K562 (cell line): ENCODE data around the gene NCF2. TPM values are rescaled to one million over a fixed set of nuclear protein-coding genes. Genes with fewer than 3 reads are reported as not detected.

Source experiments
- ATAC-seq: fragments of 200-7000 bp; cut with Tn5 transposase; 3 replicates; pipeline ENCODE4 v1.9.1; 2020; ENCODE audit warnings: moderate library complexity
- BruUV-seq: library from RNA; stranded (reverse); fragments of 400-500 nt; replicated peaks from 2 replicates; lab custom pipeline; 2021; lab: Mats Ljungman, UMichigan
- CTCF ChIA-PET: fragments of 300-600 bp; formaldehyde crosslinking; extraction: SDS; loops from one replicate; lab custom pipeline; 2021; ENCODE audit warnings: low intra/inter-chr PET ratio; lab: Yijun Ruan, JAX
- POLR2A ChIA-PET: fragments of 300-600, 350-650 bp; sonication (Branson Sonifier 250); formaldehyde crosslinking; extraction: SDS; loops from one replicate; lab custom pipeline; 2021; ENCODE audit warnings: antibody characterized with exemption, inconsistent platforms; lab: Yijun Ruan, JAX
- DNase-seq, 4 experiments: peaks; one replicate each; pipeline versions ENCODE4 v3.0.0 to v3.0.0-alpha.2; 2011 to 2018; ENCODE audit warnings: low spot score in 3 of 4, mixed read lengths in 3 of 4; ENCODE audit errors: extremely low read depth in 1 of 4
- FAIRE-seq: peaks from 2 replicates; lab custom pipeline; 2011; peaks lifted over from hg19 to GRCh38; lab: Jason Lieb, UNC
- H2AFZ ChIP-seq: 2 replicates; pipeline ENCODE4 v1.6.0; 2011; ENCODE audit warnings: low read depth, low read length, control low read depth, inconsistent platforms
- H3K27ac ChIP-seq: fragments of 200-600 bp; 3 replicates; pipeline ENCODE4 v1.8.0; 2011; ENCODE audit warnings: low read depth, mild to moderate bottlenecking, control low read depth, inconsistent platforms, low read length, moderate library complexity, mixed read lengths; ENCODE audit errors: extremely low read depth
- H3K27me3 ChIP-seq, 2 experiments: fragments of 300-600 bp in 1 of 2; 2 replicates in 1 of 2; 3 replicates in 1 of 2; pipeline versions ENCODE4 v1.6.0 to v1.8.0; 2011; ENCODE audit warnings: inconsistent platforms in 2 of 2, low read length in 2 of 2, mild to moderate bottlenecking in 1 of 2, mixed read lengths in 1 of 2, moderate library complexity in 1 of 2; ENCODE audit not compliant: control insufficient read depth in 2 of 2, insufficient read depth in 2 of 2
- H3K36me3 ChIP-seq: fragments of 300-600 bp; 3 replicates; pipeline ENCODE4 v1.8.0; 2011; ENCODE audit warnings: mild to moderate bottlenecking, low read length, inconsistent platforms; ENCODE audit not compliant: control insufficient read depth, insufficient read depth
- H3K4me1 ChIP-seq, 2 experiments: fragments of 200-600 bp in 1 of 2; replicated peaks in 1 of 2; 2 replicates in 1 of 2; 3 replicates in 1 of 2; pipeline versions ENCODE4 v1.5.1 to v1.8.0; 2011; ENCODE audit warnings: inconsistent platforms in 2 of 2, low read length in 2 of 2, mild to moderate bottlenecking in 1 of 2, mixed read lengths in 1 of 2, moderate library complexity in 1 of 2; ENCODE audit not compliant: control insufficient read depth in 2 of 2, insufficient read depth in 2 of 2
- H3K4me2 ChIP-seq: 2 replicates; pipeline ENCODE4 v1.6.1; 2011; ENCODE audit warnings: low read length, control low read depth, inconsistent platforms, mixed read lengths; ENCODE audit not compliant: insufficient read depth
- H3K4me3 ChIP-seq: fragments of 200-600 bp; sonication (generic), shearing (Covaris generic); 2 replicates; pipeline ENCODE4 v1.5.1; 2016; ENCODE audit warnings: control low read depth, inconsistent platforms
- H3K79me2 ChIP-seq: fragments of 200-600 bp; 3 replicates; pipeline ENCODE4 v1.8.0; 2011; ENCODE audit warnings: low read length, inconsistent platforms; ENCODE audit not compliant: control insufficient read depth, insufficient read depth
- H3K9ac ChIP-seq, 2 experiments: 2 replicates each; pipeline versions ENCODE4 v1.6.0 to v1.6.1; 2011; ENCODE audit warnings: low read depth in 2 of 2, low read length in 2 of 2, control low read depth in 1 of 2, inconsistent platforms in 1 of 2, mild to moderate bottlenecking in 1 of 2, mixed read lengths in 1 of 2; ENCODE audit not compliant: insufficient read depth in 1 of 2
- H3K9me1 ChIP-seq: one replicate; pipeline ENCODE4 v1.6.0; 2011; ENCODE audit warnings: inconsistent platforms, mild to moderate bottlenecking, low read length, moderate library complexity; ENCODE audit not compliant: control insufficient read depth, insufficient read depth
- H3K9me3 ChIP-seq: replicated peaks from 2 replicates; pipeline ENCODE4 v1.5.1; 2011; ENCODE audit warnings: low read depth, low read length, inconsistent platforms; ENCODE audit not compliant: control insufficient read depth, insufficient read depth
- H4K20me1 ChIP-seq: replicated peaks from 2 replicates; pipeline ENCODE4 v1.6.1; 2011; ENCODE audit warnings: low read length, inconsistent platforms, mixed read lengths; ENCODE audit not compliant: control insufficient read depth, insufficient read depth
- CBX8 ChIP-seq: fragments of 200-600 bp; sonication (generic); IDR thresholded peaks from 2 replicates; pipeline ENCODE4 v1.6.1; 2012; ENCODE audit warnings: borderline replicate concordance, mixed run types, low read depth, mild to moderate bottlenecking, moderate library complexity, mixed read lengths, low read length, control low read depth, inconsistent platforms; ENCODE audit not compliant: poor library complexity, severe bottlenecking; ENCODE audit errors: extremely low read depth
- CCNT2 ChIP-seq: IDR thresholded peaks from 2 replicates; pipeline ENCODE4 v1.6.1; 2011; ENCODE audit warnings: borderline replicate concordance, low read depth, mild to moderate bottlenecking, moderate library complexity, mixed read lengths, low read length; ENCODE audit not compliant: insufficient read length; ENCODE audit errors: extremely low read depth
- DNMT1 ChIP-seq: fragments of 450-650 bp; IDR thresholded peaks from 2 replicates; pipeline ENCODE4 v1.6.1; 2016; ENCODE audit warnings: antibody characterized with exemption, mild to moderate bottlenecking
- KDM5B ChIP-seq: fragments of 200-600 bp; sonication (generic); IDR thresholded peaks from 2 replicates; pipeline ENCODE4 v1.6.1; 2012; ENCODE audit warnings: low read depth, mild to moderate bottlenecking, moderate library complexity, low read length, control low read depth, inconsistent platforms; ENCODE audit not compliant: insufficient replicate concordance
- MED1 ChIP-seq: sonication (generic); formaldehyde crosslinking; IDR thresholded peaks from 2 replicates; pipeline ENCODE4 v1.8.1; 2023; ENCODE audit warnings: missing genetic modification reagents, borderline replicate concordance
- NBN ChIP-seq: fragments of 450-650 bp; IDR thresholded peaks from 2 replicates; pipeline ENCODE4 v1.6.1; 2016; ENCODE audit warnings: low read depth, mild to moderate bottlenecking
- PHTF2 ChIP-seq: fragments of 250-450 bp; sonication (Bioruptor Pico); IDR thresholded peaks from 2 replicates; pipeline ENCODE4 v1.5.0; 2021; ENCODE audit warnings: mild to moderate bottlenecking
- POLR2G ChIP-seq: fragments of 200-400 bp; formaldehyde crosslinking; IDR thresholded peaks from 2 replicates; pipeline ENCODE4 v1.6.1; 2017; ENCODE audit warnings: low read depth, mild to moderate bottlenecking, antibody characterized with exemption, low read length, moderate library complexity
- RBFOX2 ChIP-seq: fragments of 200-400 bp; formaldehyde crosslinking; IDR thresholded peaks from 2 replicates; pipeline ENCODE4 v1.6.1; 2017; ENCODE audit warnings: low read depth, mild to moderate bottlenecking, low read length, moderate library complexity
- WGBS: fragments of 100-300 bp; shearing (Covaris generic); methylation state at CpG from one replicate; pipeline ENCODE4 v1.1.6; 2016; ENCODE audit warnings: low coverage, mixed read lengths; ENCODE audit not compliant: insufficient coverage; ENCODE audit errors: missing lambda C conversion rate; 5-methylcytosine and 5-hydroxymethylcytosine counted together
- in situ Hi-C: fragments of 300-500 bp; cut with MboI; formaldehyde crosslinking; loops from 4 replicates; pipeline ENCODE4 v1.15.0; 2018; ENCODE audit warnings: inconsistent platforms, mixed read lengths
- intact Hi-C: fragments of 100-400 bp; cut with micrococcal nuclease; formaldehyde crosslinking; loops from 2 replicates; pipeline ENCODE4 v1.14.2; 2022
- polyA plus RNA-seq, 8 experiments: library from polyadenylated mRNA; depleted of rRNA in 4 of 8; stranded (reverse) in 5 of 8; unstranded in 3 of 8; fragments of >200 nt; fragmentation: Nextera tagmentation in 2 of 8; fragmentation: Illumina TruSeq in 1 of 8; extraction: Ambion mirVana in 2 of 8; extraction: Trizol in 1 of 8; gene quantifications; 2 replicates each; pipeline versions ENCODE4 v1.2.1 to v1.2.3, GENCODE V29; 2011 to 2014; ENCODE audit warnings: inconsistent platforms in 1 of 8, missing spikeins in 1 of 8
- total RNA-seq, 7 experiments: library from RNA; depleted of rRNA in 6 of 7; stranded (reverse); fragments of >200 nt in 6 of 7; fragmentation: Illumina TruSeq in 2 of 7; extraction: Trizol in 2 of 7; gene quantifications; 2 replicates each; pipeline versions ENCODE4 v1.2.1 to v1.2.3, GENCODE V29; 2011 to 2021; ENCODE audit warnings: low replicate concordance in 1 of 7
- TF ChIP-seq, protein P1 (sequence below): fragments of 450-650 bp; IDR thresholded peaks from 2 replicates; pipeline ENCODE4 v1.7.1; 2018; ENCODE audit warnings: mild to moderate bottlenecking, low read depth; ENCODE audit not compliant: partially characterized antibody
- TF ChIP-seq, protein P2 (sequence below): fragments of 250-450 bp; sonication (Bioruptor Pico); IDR thresholded peaks from 2 replicates; pipeline ENCODE4 v1.8.0; 2021; ENCODE audit warnings: borderline replicate concordance, mild to moderate bottlenecking, moderate library complexity; ENCODE audit not compliant: poor library complexity, severe bottlenecking

Gene NCF2
- total and polyA plus RNA-seq, 9 of the 15 experiments (the other 6 are each of a cell fraction or from before 2014, with no cell fraction given) = 0.07 to 0.54 (median 0.16) TPM; not detected in 3

DNA sequence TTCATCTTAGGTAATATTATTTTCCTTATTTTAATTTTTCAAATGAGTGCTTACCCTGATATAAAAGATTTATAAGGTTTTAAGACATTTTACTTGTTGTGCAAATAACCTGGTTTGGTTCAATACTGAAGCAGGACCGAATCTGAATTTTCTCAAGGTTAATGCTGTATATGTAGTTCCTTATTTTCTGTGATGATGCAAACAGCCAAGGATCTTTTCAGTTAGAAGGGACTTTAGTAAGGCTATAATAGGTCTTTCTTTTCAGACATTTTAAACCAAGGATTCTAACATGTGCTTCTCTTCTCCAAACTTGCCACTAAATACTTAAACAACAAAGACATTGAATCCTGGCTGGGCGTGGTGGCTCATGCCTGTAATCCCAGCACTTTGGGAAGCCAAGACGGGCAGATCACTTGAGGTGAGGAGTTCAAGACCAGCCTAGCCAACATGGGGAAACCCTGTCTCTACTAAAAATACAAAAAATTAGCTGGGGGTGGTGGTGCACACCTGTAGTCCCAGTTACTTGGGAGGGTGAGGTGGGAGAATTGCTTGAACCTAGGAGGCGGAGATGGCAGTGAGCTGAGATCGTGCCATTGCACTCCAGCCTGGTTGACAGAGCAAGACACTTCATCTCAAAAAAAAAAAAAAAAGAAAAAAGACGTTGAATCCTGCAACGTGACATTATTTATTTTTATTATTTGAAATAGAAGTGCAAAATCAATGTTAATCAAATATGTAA is 48.6 kb upstream of the NCF2 start:
- no peak overlapping the region for H3K4me3 ChIP-seq
- H3K4me1 ChIP-seq = peaks cover 0 to 15% of the 10 kb centered on the region in 2 experiments; a peak in 4 of 5 replicates

More for the DNA sequence above, 48.6 kb upstream of the NCF2 start:
- no peak overlapping the region for H2AFZ ChIP-seq
- ChIA-PET CTCF (no interaction called here), POLR2A (no interaction called here)
- no peaks in the 10 kb centered on the region for H3K9me1 ChIP-seq
- H3K27me3 ChIP-seq = peaks cover 8 to 12% of the 10 kb centered on the region in 2 experiments; a peak in 3 of 5 replicates
- WGBS = 3% methylated on average over 7 of the region's 7 CpGs
- H4K20me1 ChIP-seq = no peaks in the 10 kb centered on the region
- intact Hi-C loops (loop anchor here (10.0 kb wide), 1 partner anchor 416 kb away; the partner anchor contains the start of gene TSEN15), in situ Hi-C loops (no loop called here)
- ATAC-seq (no peak), FAIRE-seq (no peak), DNase-seq (no peak)
- H3K79me2 ChIP-seq = peaks cover 17% of the 10 kb centered on the region
- H3K27ac ChIP-seq = no peak overlapping the region
- H3K9me3 ChIP-seq = no peaks in the 10 kb centered on the region
- no TSS peak for BruUV-seq
- no peak overlapping the region for H3K4me2 ChIP-seq
- no peaks in the 10 kb centered on the region for H3K36me3 ChIP-seq
- H3K9ac ChIP-seq = no peak overlapping the region
- TF ChIP-seq KDM5B = no peak
- no peak for TF ChIP-seq PHTF2
- TF ChIP-seq MED1 (CRISPR knock-in tag) = no peak
- no peak for TF ChIP-seq DNMT1
- TF ChIP-seq, protein P1, sequence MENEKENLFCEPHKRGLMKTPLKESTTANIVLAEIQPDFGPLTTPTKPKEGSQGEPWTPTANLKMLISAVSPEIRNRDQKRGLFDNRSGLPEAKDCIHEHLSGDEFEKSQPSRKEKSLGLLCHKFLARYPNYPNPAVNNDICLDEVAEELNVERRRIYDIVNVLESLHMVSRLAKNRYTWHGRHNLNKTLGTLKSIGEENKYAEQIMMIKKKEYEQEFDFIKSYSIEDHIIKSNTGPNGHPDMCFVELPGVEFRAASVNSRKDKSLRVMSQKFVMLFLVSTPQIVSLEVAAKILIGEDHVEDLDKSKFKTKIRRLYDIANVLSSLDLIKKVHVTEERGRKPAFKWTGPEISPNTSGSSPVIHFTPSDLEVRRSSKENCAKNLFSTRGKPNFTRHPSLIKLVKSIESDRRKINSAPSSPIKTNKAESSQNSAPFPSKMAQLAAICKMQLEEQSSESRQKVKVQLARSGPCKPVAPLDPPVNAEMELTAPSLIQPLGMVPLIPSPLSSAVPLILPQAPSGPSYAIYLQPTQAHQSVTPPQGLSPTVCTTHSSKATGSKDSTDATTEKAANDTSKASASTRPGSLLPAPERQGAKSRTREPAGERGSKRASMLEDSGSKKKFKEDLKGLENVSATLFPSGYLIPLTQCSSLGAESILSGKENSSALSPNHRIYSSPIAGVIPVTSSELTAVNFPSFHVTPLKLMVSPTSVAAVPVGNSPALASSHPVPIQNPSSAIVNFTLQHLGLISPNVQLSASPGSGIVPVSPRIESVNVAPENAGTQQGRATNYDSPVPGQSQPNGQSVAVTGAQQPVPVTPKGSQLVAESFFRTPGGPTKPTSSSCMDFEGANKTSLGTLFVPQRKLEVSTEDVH = no peak
- no peak for TF ChIP-seq CBX8
- no peak for TF ChIP-seq RBFOX2
- no peak for TF ChIP-seq NBN
- TF ChIP-seq POLR2G = no peak
- TF ChIP-seq, protein P2, sequence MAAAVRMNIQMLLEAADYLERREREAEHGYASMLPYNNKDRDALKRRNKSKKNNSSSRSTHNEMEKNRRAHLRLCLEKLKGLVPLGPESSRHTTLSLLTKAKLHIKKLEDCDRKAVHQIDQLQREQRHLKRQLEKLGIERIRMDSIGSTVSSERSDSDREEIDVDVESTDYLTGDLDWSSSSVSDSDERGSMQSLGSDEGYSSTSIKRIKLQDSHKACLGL (CRISPR knock-in tag) = no peak
- TF ChIP-seq CCNT2 = no peak
